ACHN (cell line): Measurements from ENCODE around the gene SEPTIN10.
"Not testable (repeated sequence)": the region's sequence is repeated elsewhere in the genome, so short reads cannot be mapped to it uniquely, and the experiment has no call there.

ENCODE experiments used
- DNase-seq: peaks from one replicate; pipeline ENCODE4 v3.0.0-alpha.2; 2015
- in situ Hi-C: cut with HindIII; loops from 2 replicates; pipeline ENCODE4 v1.10.0; 2017; ENCODE audit warnings: low sequenced_read_pairs, low pct_ligation_motif_present, low pct_unique_long_range_greater_than_20kb

SEPTIN10 gene

DNA sequence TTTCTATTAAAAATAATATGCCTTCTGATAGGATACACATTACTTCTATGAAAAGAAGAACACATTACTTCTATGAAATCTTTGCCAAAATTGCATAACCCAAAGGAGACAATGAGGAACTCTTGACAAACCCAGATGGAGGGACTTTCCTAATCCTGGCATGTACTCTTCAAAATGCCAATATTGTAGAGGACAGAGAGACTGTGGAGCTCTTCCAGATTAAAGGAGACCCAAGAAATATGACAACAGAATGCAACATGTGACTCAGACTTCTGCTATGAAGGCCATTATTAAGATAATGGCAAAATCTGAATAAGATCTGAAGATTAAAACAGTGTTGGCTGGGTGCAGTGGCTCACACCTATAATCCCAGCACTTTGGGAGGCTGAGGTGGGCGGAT, 22.6 kb upstream of the SEPTIN10 start:
- no peak for DNase-seq
- in situ Hi-C loops = no loop called here

DNA sequence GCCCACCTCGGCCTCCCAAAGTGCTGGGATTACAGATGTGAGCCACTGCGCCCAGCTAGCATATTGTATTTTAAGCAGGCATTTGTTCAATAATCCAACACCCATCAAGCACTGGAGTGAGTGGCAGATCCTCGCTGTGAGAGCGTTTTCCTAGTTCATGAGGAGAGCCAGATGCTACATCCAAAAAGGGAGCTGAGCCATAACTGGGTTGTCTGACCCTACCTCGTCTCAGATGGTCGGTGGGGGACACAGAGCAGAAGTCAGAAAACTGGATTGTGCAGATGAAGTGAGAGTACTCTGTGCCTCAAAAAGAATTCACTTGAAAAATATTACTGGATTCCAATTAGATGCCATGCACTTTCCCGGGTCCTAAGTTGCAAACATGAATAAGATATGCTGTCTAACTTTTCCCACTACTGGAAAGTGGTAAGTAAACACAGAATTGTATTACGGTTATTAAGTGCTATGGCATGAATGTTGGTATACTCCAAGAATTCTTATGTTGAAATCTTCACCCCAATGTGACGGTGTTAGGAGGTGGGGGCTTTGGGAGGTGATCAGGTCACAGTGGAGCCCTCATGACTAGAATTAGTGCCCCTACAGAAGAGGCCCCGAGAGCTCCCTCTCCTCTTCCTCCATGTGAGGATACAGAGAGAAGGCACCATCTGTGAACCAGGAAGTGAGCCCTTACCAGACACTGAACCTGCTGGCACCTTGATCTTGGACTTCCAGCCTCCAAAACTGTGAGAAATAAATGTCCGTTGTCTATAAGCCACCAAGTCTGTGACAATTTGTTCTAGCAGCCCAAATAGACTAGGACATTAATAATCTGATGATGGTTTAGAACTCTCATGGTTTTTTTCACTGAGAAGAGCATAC, 21.9 kb upstream of the SEPTIN10 start:
- no peak for DNase-seq
- in situ Hi-C loops = no loop called here

- in situ Hi-C loops = no loop called here
- no peak for DNase-seq
These were observed 19.7 kb upstream of the SEPTIN10 start for GRCh38 chr2:109633284-109633961.

DNA sequence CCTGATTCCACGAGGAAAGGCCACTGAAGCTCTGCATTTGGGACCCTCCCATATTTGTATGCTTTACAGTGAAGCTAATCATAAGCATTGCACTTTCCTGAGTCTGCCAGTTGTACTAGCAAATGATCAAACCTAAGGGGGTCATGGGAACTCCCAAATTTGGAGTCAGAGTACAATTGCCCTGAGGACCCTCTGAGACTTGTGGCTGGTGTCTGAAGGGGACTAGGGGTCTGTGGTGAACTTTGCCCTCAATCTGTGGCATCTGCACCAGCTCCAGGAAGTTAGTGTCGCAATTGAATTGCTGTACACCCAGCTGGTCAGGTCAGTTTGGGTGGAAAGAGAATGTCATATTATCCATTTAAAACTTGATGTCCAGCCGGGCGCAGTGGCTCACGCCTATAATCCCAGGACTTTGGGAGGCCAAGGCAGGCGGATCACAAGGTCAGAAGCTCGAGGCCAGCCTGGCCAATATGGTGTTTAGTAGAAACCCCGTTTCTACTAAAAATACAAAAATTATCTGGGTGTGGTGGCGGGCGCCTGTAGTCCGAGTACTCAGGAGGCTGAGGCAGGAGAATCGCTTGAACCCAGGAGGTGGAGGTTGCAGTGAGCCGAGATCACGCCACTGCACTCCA, 18.5 kb upstream of the SEPTIN10 start:
- in situ Hi-C loops = no loop called here
- DNase-seq = no peak

- in situ Hi-C loops = no loop called here
- DNase-seq = no peak
These were observed 18.0 kb upstream of the SEPTIN10 start for GRCh38 chr2:109631741-109632140.

DNA sequence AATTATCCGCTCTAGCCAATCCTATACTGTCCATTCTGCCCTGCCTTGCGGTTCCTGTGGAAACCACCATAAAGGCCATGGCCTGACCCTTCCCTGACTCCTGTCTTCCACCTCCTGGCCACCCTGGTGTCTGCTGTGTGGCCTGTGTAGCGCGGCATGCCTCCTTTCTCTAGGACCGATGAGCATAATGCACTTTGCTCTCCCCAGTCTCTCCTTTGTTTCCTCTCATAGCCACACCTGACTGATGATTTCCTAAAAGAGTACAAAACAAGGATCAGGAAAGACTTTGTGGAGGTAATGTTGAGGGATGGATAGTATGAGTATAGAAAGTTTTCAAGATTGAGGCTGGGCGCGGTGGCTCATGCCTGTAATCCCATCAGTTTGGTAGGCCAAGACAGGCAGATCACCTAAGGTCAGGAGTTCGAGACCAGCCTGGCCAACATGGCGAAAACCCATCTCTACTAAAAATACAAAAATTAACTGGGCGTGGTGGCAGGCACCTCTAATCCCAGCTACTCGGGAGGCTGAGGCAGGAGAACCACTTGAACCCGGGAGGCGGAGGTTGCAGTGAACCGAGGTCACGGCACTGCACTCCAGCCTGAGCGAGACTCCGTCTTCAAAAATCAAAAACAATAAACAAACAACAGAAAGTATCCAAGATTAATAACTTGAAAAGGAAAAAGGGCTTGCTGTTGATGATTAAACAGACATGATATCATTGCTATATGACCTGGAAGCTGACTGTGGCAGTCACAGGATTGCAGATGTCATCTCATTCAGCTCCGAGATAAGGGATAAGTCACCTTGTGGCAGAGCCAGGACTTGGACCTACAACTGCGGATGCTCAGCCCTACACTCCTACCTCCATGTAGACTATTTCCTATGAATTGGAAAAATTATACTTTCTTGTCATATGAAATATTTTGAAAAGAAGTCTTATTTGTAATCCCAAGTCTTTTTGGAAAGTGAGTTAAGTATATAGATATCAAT, 17.0 kb upstream of the SEPTIN10 start:
- DNase-seq = no peak
- in situ Hi-C loops = no loop called here

DNA sequence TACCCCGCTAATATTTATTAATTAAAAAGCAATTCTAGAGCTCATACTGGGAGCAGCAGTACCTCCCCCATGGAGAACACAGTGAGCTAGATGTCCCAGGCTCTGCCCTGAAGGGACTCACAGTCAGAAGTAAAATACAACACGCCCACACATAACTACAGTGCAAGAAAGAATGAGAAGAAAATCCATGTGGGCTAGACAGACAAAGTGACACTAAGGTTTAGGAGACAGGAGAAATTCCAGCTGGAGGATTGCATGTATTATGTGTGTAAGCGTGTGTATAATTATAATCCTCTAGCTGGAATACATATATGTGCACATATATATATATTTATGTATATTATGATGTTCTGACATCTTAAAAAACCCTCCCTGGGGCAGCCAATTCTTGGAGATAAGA, 16.1 kb upstream of the SEPTIN10 start:
- no peak for DNase-seq
- in situ Hi-C loops = no loop called here

GRCh38 chr2:109628321-109628720, 14.6 kb upstream of the SEPTIN10 start:
- DNase-seq, in situ Hi-C loops: not testable (repeated sequence)

GRCh38 chr2:109624339-109624738, 10.6 kb upstream of the SEPTIN10 start:
- in situ Hi-C loops = no loop called here

DNA sequence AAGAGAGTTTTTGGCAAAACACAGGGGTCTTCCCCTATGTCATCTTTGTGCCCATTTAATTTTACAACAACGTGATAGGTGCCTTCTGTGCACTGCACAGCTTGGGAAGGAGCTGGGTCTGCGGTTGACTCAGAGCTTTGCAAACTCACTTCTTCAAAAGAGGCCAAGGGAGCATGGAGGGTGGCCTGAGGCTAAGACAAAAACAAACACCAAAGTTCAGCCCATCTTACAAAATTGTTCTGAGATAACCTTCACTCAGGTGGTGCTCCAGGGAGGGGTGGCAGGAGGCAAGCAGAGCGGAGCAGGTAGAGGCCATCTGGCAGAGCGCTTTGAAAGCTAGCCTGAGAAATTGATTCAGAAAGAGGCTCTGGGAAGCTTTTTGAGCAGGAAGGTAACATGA, 10.2 kb upstream of the SEPTIN10 start:
- in situ Hi-C loops = no loop called here
- DNase-seq = no peak

More at GRCh38 chr2:109624339-109624738, 10.6 kb upstream of the SEPTIN10 start:
- no peak for DNase-seq

GRCh38 chr2:109623297-109623696, 9.5 kb upstream of the SEPTIN10 start:
- no peak for DNase-seq
- in situ Hi-C loops = no loop called here

GRCh38 chr2:109619032-109619615, 5.4 kb upstream of the SEPTIN10 start:
- DNase-seq = no peak
- in situ Hi-C loops = no loop called here

GRCh38 chr2:109616184-109616583, 2.4 kb upstream of the SEPTIN10 start:
- in situ Hi-C loops = no loop called here

GRCh38 chr2:109615637-109616144, 1.9 kb upstream of the SEPTIN10 start:
- in situ Hi-C loops = no loop called here
- no peak for DNase-seq

More at GRCh38 chr2:109616184-109616583, 2.4 kb upstream of the SEPTIN10 start:
- DNase-seq = no peak

GRCh38 chr2:109614715-109615636, 1.2 kb upstream of the SEPTIN10 start:
- peak; percentile 22 for DNase-seq
- in situ Hi-C loops = no loop called here

DNA sequence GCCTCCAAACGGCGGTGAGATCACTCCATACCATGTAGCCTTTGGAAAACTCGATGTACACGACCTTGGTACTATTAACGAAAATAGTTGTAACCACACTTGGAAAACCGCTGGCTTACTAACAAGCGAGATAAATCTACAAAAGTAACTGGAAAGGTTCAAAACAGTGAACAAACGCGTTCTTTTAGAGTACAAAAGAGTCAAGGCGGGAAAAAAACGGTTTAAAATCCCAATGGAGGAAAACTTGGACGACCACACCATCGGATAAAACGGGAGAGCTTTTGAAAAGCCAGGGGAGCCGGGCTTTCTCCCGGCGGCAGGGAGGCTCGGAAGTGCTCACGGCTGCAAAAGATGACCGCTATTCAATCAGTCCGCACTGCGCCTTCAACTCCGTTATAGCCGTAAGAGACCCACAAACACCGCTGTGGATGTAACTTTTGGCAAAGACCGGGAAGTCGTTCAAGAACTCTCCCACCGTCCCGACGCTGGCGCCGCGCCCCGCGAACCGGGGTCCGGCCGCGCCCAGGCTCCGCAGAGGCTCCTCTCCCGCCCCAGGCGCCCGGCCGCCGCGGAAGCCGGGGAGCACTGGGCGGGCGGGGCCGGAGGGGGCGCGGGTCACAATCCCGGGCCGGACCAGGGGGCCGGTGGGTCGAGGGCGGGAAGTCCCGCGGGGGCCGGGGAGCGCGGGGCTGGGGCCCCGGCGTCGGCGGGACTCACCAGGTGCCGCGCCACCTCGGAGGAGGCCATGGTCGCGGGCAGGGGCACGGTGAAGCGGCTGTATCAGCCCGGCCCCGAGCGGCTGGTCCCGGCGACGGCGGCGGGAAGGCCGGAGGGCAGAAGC, 465 bp downstream of the SEPTIN10 start:
- peak; percentile 65 for DNase-seq
- in situ Hi-C loops = no loop called here
